Loucy (cell line): ENCODE measurements around the gene ZNF70.
"Not testable (repeated sequence)": the region's sequence is repeated elsewhere in the genome, so short reads cannot be mapped to it uniquely, and the experiment has no call there.

ENCODE experiments used
- H2AFZ ChIP-seq: fragments of 200-600 bp; sonication (generic); 2 replicates; pipeline ENCODE4 v1.6.0; 2016; ENCODE audit warnings: antibody characterized with exemption, mild to moderate bottlenecking, low read length, moderate library complexity
- H3F3A ChIP-seq: fragments of 200-600 bp; 2 replicates; pipeline ENCODE4 v1.6.0; 2016; ENCODE audit warnings: antibody characterized with exemption, low read depth, mild to moderate bottlenecking
- H3K27me3 ChIP-seq: fragments of 200-600 bp; sonication (generic); 2 replicates; pipeline ENCODE4 v1.6.1; 2014; ENCODE audit warnings: low read length, mild to moderate bottlenecking; ENCODE audit not compliant: insufficient read depth, poor library complexity, severe bottlenecking
- H3K36me3 ChIP-seq: fragments of 200-600 bp; sonication (generic); 2 replicates; pipeline ENCODE4 v1.6.1; 2016; ENCODE audit warnings: low read length; ENCODE audit not compliant: insufficient read depth
- H3K4me1 ChIP-seq: fragments of 200-600 bp; sonication (generic); 2 replicates; pipeline ENCODE4 v1.5.1; 2014; ENCODE audit warnings: low read length, mild to moderate bottlenecking; ENCODE audit not compliant: insufficient read depth, poor library complexity, severe bottlenecking
- H3K4me2 ChIP-seq: fragments of 200-600 bp; sonication (generic); 2 replicates; pipeline ENCODE4 v1.6.0; 2014; ENCODE audit warnings: antibody characterized with exemption, low read length, low read depth, mild to moderate bottlenecking; ENCODE audit not compliant: poor library complexity, severe bottlenecking
- H3K4me3 ChIP-seq: fragments of 200-600 bp; sonication (generic); 2 replicates; pipeline ENCODE4 v1.5.1; 2014; ENCODE audit warnings: low read length, mild to moderate bottlenecking, mixed read lengths; ENCODE audit not compliant: poor library complexity, severe bottlenecking
- H3K79me2 ChIP-seq: fragments of 200-600 bp; sonication (generic); 2 replicates; pipeline ENCODE4 v1.6.1; 2014; ENCODE audit warnings: low read length; ENCODE audit not compliant: insufficient read depth
- H3K9ac ChIP-seq: fragments of 200-600 bp; sonication (generic); 2 replicates; pipeline ENCODE4 v1.6.0; 2014; ENCODE audit warnings: mild to moderate bottlenecking, low read depth, low read length, moderate library complexity; ENCODE audit not compliant: poor library complexity, severe bottlenecking
- H3K9me2 ChIP-seq: fragments of 200-600 bp; sonication (generic); replicated peaks from 2 replicates; pipeline ENCODE4 v1.6.1; 2016; ENCODE audit warnings: low read depth, low read length, mixed read lengths
- H3K9me3 ChIP-seq: fragments of 200-600 bp; sonication (generic); 2 replicates; pipeline ENCODE4 v1.6.1; 2014; ENCODE audit warnings: mild to moderate bottlenecking, antibody characterized with exemption, low read length, low read depth; ENCODE audit not compliant: insufficient read depth
- H4K20me1 ChIP-seq: fragments of 200-600 bp; sonication (generic); 2 replicates; pipeline ENCODE4 v1.6.0; 2014; ENCODE audit warnings: antibody characterized with exemption, low read length, mild to moderate bottlenecking; ENCODE audit not compliant: insufficient read depth, poor library complexity, severe bottlenecking
- CTCF ChIP-seq: fragments of 200-600 bp; sonication (generic); conservative IDR thresholded peaks from 2 replicates; pipeline ENCODE4 v1.5.1; 2014; ENCODE audit warnings: mild to moderate bottlenecking, antibody characterized with exemption, low read length
- EZH2phosphoT487 ChIP-seq: fragments of 200-600 bp; IDR thresholded peaks from 2 replicates; pipeline ENCODE4 v1.6.1; 2018; ENCODE audit warnings: antibody characterized with exemption, mild to moderate bottlenecking, moderate library complexity, borderline replicate concordance

ZNF70 gene

GRCh38 chr22:23742505-23743264 lies 8.2 kb downstream of the ZNF70 start:
- Histone ChIP-seq H3K4me3 (no peak overlapping the region), H3K9me3 (no peaks in the 10 kb centered on the region), H3K27me3 (no peaks in the 10 kb centered on the region), H3K79me2 (peaks cover 10% of the 10 kb centered on the region; the same call in 1 of the 2 replicates), H3F3A (no peaks in the 10 kb centered on the region), H3K36me3 (peaks cover 21% of the 10 kb centered on the region; the same call in 1 of the 2 replicates), H3K9me2 (no peaks in the 10 kb centered on the region), H3K9ac (no peak overlapping the region), H2AFZ (no peak overlapping the region), H4K20me1 (no peaks in the 10 kb centered on the region), H3K4me2 (no peak overlapping the region), H3K4me1 (no peaks in the 10 kb centered on the region)
- no peak for TF ChIP-seq EZH2phosphoT487
- no peak for TF ChIP-seq CTCF

GRCh38 chr22:23737696-23738095 lies 13.2 kb downstream of the ZNF70 start:
- Histone ChIP-seq H4K20me1 (no peaks in the 10 kb centered on the region), H3K36me3 (peaks cover 3% of the 10 kb centered on the region; the same call in 1 of the 2 replicates), H3K4me1 (no peaks in the 10 kb centered on the region), H3K79me2 (no peaks in the 10 kb centered on the region), H3K4me3 (no peak overlapping the region), H3K9ac (no peak overlapping the region), H2AFZ (no peak overlapping the region), H3F3A (no peaks in the 10 kb centered on the region), H3K9me2 (no peaks in the 10 kb centered on the region), H3K27me3 (no peaks in the 10 kb centered on the region), H3K9me3 (no peaks in the 10 kb centered on the region), H3K4me2 (no peak overlapping the region)
- TF ChIP-seq EZH2phosphoT487 (no peak), CTCF (no peak)

GRCh38 chr22:23728108-23728507 lies 22.8 kb downstream of the ZNF70 start:
- H3K9me2 ChIP-seq, H3K79me2 ChIP-seq, H3K4me2 ChIP-seq, H3K4me1 ChIP-seq, H4K20me1 ChIP-seq, H2AFZ ChIP-seq, H3K4me3 ChIP-seq, H3K9ac ChIP-seq, H3F3A ChIP-seq, H3K27me3 ChIP-seq, H3K36me3 ChIP-seq, H3K9me3 ChIP-seq: not testable (repeated sequence)

- Histone ChIP-seq H3K79me2 (no peaks in the 10 kb centered on the region), H3K4me2 (no peak overlapping the region), H3K4me1 (peaks cover 3% of the 10 kb centered on the region), H3K27me3 (no peaks in the 10 kb centered on the region), H3K9me2 (no peaks in the 10 kb centered on the region), H3K36me3 (no peaks in the 10 kb centered on the region), H4K20me1 (no peaks in the 10 kb centered on the region), H3K9ac (no peak overlapping the region), H3K9me3 (no peaks in the 10 kb centered on the region), H2AFZ (no peak overlapping the region), H3F3A (no peaks in the 10 kb centered on the region), H3K4me3 (no peak overlapping the region)
- no peak for TF ChIP-seq EZH2phosphoT487
- TF ChIP-seq CTCF = no peak
These were observed 28.2 kb downstream of the ZNF70 start for GRCh38 chr22:23722724-23723123.
